Endothelial cell (in vitro differentiated cells): Measurements from ENCODE around the gene AK3. TPM values are rescaled to one million over a fixed set of nuclear protein-coding genes. Genes with fewer than 3 reads are reported as not detected.
A peak's percentile ranks its signal among the peaks of the same experiment; 100 is the strongest.

Experiments used
- DNase-seq: peaks from one replicate; pipeline ENCODE4 v3.0.0; 2021; ENCODE audit warnings: low spot score
- H3K27ac Mint-ChIP-seq: one replicate; pipeline ENCODE4 v1.8.0; 2021; ENCODE audit warnings: mixed read lengths, inconsistent platforms; ENCODE audit not compliant: unreplicated experiment
- H3K27me3 Mint-ChIP-seq: one replicate; pipeline ENCODE4 v1.8.0; 2021; ENCODE audit warnings: mild to moderate bottlenecking, moderate library complexity, mixed read lengths, inconsistent platforms; ENCODE audit not compliant: unreplicated experiment
- H3K36me3 Mint-ChIP-seq: one replicate; pipeline ENCODE4 v1.8.0; 2021; ENCODE audit warnings: mild to moderate bottlenecking, low read depth, mixed read lengths, inconsistent platforms; ENCODE audit not compliant: unreplicated experiment
- H3K4me1 Mint-ChIP-seq: one replicate; pipeline ENCODE4 v1.8.0; 2021; ENCODE audit warnings: mild to moderate bottlenecking, mixed read lengths, inconsistent platforms; ENCODE audit not compliant: unreplicated experiment
- H3K4me3 Mint-ChIP-seq: one replicate; pipeline ENCODE4 v1.8.0; 2021; ENCODE audit warnings: mild to moderate bottlenecking, mixed read lengths, inconsistent platforms; ENCODE audit not compliant: unreplicated experiment
- H3K9me3 Mint-ChIP-seq: one replicate; pipeline ENCODE4 v1.8.0; 2021; ENCODE audit warnings: mixed read lengths, inconsistent platforms; ENCODE audit not compliant: unreplicated experiment
- total RNA-seq: library from RNA; stranded (reverse); fragmentation: NEBNext Ultra II Directional; extraction: Animal tissue kit (Norgen Biotek cat#: 25700); gene quantifications from one replicate; pipeline ENCODE4 v1.2.1, GENCODE V29; 2021; ENCODE audit not compliant: unreplicated experiment
- TF ChIP-seq, protein P1 (sequence below): fragments of 200-600 bp; sonication (generic); IDR thresholded peaks from one replicate; pipeline ENCODE4 v1.5.0; 2021; ENCODE audit warnings: antibody characterized with exemption; ENCODE audit not compliant: unreplicated experiment

The AK3 gene
- total RNA-seq, 1 donor from 2014 or later = 29.2 TPM

- Mint-ChIP-seq H3K36me3 (peaks cover 4% of the 10 kb centered on the region), H3K4me3 (no peak overlapping the region), H3K9me3 (no peaks in the 10 kb centered on the region), H3K27me3 (peaks cover 12% of the 10 kb centered on the region), H3K27ac (no peak overlapping the region), H3K4me1 (peaks cover 34% of the 10 kb centered on the region)
- TF ChIP-seq, protein P1, sequence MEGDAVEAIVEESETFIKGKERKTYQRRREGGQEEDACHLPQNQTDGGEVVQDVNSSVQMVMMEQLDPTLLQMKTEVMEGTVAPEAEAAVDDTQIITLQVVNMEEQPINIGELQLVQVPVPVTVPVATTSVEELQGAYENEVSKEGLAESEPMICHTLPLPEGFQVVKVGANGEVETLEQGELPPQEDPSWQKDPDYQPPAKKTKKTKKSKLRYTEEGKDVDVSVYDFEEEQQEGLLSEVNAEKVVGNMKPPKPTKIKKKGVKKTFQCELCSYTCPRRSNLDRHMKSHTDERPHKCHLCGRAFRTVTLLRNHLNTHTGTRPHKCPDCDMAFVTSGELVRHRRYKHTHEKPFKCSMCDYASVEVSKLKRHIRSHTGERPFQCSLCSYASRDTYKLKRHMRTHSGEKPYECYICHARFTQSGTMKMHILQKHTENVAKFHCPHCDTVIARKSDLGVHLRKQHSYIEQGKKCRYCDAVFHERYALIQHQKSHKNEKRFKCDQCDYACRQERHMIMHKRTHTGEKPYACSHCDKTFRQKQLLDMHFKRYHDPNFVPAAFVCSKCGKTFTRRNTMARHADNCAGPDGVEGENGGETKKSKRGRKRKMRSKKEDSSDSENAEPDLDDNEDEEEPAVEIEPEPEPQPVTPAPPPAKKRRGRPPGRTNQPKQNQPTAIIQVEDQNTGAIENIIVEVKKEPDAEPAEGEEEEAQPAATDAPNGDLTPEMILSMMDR = no peak
- DNase-seq = no peak
These were observed 73.3 kb downstream of the AK3 start for GRCh38 chr9:4667681-4668080.

GRCh38 chr9:4666042-4666699, 74.8 kb downstream of the AK3 start, which contains the start of gene SPATA6L:
Gene SPATA6L (minus strand): TSS chr9:4666480. CDS start chr9:4666250, 230 bp downstream.
- H3K9me3 Mint-ChIP-seq = no peaks in the 10 kb centered on the region
- peaks cover 4% of the 10 kb centered on the region for H3K36me3 Mint-ChIP-seq
- H3K4me1 Mint-ChIP-seq = peaks cover 38% of the 10 kb centered on the region
- H3K27me3 Mint-ChIP-seq = peaks cover 13% of the 10 kb centered on the region
- TF ChIP-seq, protein P1 = no peak
- DNase-seq = peak; percentile 63
- H3K4me3 Mint-ChIP-seq = peak within 1 kb of the TSS; percentile 86
- peak within 1 kb of the TSS; percentile 76 for H3K27ac Mint-ChIP-seq

DNA sequence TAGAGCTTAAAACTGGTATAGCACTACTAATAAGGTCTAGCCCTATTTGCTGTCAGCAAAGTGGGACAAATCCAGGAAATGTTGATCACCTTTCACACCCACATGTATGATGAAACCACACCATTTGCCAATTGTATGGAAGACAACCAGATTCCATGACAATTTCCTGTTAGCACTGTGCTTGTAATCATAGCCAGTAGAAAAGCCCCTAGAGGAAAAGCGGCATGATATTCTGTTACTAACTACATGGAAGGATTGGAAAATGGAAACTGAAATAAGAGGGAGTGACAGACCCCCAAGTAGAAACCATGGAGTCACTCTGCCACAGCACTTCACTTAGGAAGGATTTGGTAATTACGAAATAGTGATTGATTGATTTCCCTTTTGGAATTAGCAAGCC, 75.6 kb downstream of the AK3 start:
- no peaks in the 10 kb centered on the region for H3K9me3 Mint-ChIP-seq
- no peak for DNase-seq
- peaks cover 35% of the 10 kb centered on the region for H3K4me1 Mint-ChIP-seq
- TF ChIP-seq, protein P1 = no peak
- peak overlapping the region; percentile 76 for H3K27ac Mint-ChIP-seq
- peaks cover 4% of the 10 kb centered on the region for H3K36me3 Mint-ChIP-seq
- peak overlapping the region; percentile 86 for H3K4me3 Mint-ChIP-seq
- H3K27me3 Mint-ChIP-seq = peaks cover 15% of the 10 kb centered on the region

- TF ChIP-seq, protein P1 = no peak
- no peak for DNase-seq
- H3K36me3 Mint-ChIP-seq = peaks cover 6% of the 10 kb centered on the region
- peak overlapping the region; percentile 45 for H3K27ac Mint-ChIP-seq
- peak overlapping the region; percentile 45 for H3K4me3 Mint-ChIP-seq
- H3K27me3 Mint-ChIP-seq = peaks cover 15% of the 10 kb centered on the region
- H3K4me1 Mint-ChIP-seq = peaks cover 35% of the 10 kb centered on the region
- H3K9me3 Mint-ChIP-seq = no peaks in the 10 kb centered on the region
These were observed 77.0 kb downstream of the AK3 start for GRCh38 chr9:4663956-4664355.

GRCh38 chr9:4662989-4663792, 77.8 kb downstream of the AK3 start:
- peaks cover 15% of the 10 kb centered on the region for H3K27me3 Mint-ChIP-seq
- TF ChIP-seq, protein P1 = no peak
- peaks cover 35% of the 10 kb centered on the region for H3K4me1 Mint-ChIP-seq
- H3K36me3 Mint-ChIP-seq = peaks cover 6% of the 10 kb centered on the region
- H3K4me3 Mint-ChIP-seq = peak overlapping the region; percentile 93
- peak overlapping the region; percentile 95 for H3K27ac Mint-ChIP-seq
- H3K9me3 Mint-ChIP-seq = no peaks in the 10 kb centered on the region
- no peak for DNase-seq
